Germinal center (tissue), 1 donor: ENCODE data around the gene TMOD1.

Experiments used
- DNase-seq: peaks from one replicate; pipeline ENCODE4 v3.0.0; 2012; ENCODE audit warnings: mixed read lengths, low spot score

Gene TMOD1

GRCh38 chr9:97517331-97518089 lies 16.0 kb downstream of the TMOD1 start:
- no peak for DNase-seq

GRCh38 chr9:97518166-97518908 lies 16.9 kb downstream of the TMOD1 start:
- no peak for DNase-seq

DNA sequence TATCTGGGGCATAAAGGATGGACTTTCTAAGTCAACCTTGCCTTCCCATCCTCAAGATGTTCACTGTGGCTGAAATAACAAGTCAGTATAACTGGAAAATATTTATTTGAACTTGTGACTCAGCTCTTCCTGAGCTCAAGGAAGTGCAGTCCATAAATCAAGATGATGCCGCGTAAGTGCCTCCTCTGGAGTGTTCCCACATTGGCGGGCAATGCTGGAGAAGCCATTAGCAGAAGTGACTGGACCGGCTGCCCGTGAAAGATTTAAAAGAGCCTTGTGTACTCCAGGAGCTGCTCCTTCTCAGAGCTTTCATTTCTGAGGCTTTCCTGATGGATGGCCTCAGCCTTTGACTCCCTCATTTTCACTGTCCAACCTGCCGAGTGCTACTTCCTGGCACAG lies 17.4 kb downstream of the TMOD1 start:
- DNase-seq = no peak

- DNase-seq = no peak
These were observed 18.0 kb downstream of the TMOD1 start for GRCh38 chr9:97519441-97519970.

GRCh38 chr9:97521576-97522333 lies 20.3 kb downstream of the TMOD1 start:
- DNase-seq = no peak

DNA sequence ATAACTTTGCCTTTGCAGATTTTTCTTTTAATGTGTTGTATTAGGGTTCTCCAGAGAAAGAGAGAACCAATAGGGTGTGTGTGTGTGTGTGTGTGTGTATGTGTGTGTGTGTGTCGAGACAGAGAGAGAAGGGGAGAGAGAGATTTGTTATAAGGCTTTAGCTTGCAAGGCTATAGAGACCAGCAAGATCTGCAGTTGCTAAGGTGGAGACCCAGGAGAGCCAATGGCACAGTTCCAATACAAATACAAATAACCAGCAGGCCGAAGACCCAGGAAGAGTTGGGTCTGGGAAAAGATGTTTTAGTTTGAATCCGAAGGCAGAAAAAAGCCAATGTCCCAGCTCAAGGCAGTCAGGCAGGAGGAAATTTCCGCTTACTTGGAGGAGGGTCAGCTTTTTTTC lies 23.0 kb downstream of the TMOD1 start:
- no peak for DNase-seq

GRCh38 chr9:97525451-97525850 lies 24.0 kb downstream of the TMOD1 start:
- no peak for DNase-seq

- no peak for DNase-seq
These were observed 25.6 kb downstream of the TMOD1 start for GRCh38 chr9:97526895-97527575.

DNA sequence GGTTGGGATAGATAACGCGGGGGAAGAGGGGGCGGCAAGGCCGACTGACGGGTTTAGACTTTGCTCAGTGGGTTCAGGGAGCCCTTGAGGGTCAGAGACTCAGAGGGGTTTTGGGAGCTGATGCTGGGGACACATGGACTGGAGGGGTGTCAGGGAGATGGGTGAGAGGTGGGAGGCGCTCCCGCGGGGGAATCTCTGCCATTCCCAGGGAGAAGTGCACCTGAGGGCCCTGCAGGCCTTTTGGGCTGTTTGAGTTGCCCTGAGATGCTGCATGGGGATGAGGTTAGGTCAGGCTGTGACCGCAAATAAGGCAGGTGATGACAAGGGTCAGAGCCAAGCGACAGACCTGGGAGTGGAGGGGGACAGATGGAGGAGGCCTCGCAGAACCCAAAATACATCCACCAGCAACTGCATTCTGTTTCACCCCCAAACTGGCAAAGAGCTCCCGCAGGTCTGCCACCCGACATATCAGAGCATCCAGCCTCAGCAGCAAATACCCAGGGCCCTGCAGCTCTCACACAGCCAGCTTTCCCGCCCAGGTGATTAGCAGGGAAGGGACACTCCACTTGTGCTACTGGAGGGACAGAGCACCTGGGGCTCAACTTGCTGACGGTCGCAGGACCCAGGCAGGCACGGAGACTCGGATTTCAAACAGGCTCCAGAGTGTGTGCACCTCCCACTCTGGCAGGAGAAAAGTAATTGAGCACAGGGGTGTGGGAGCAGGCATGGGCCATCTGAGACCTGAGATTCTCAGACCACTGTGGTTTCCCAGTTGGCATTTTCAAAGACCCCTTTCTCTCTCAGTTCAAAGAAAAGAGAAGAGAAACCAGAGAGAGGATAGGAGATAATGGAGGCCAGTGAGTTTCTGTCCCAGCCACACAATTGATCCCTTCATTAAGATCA lies 26.4 kb downstream of the TMOD1 start:
- no peak for DNase-seq

DNA sequence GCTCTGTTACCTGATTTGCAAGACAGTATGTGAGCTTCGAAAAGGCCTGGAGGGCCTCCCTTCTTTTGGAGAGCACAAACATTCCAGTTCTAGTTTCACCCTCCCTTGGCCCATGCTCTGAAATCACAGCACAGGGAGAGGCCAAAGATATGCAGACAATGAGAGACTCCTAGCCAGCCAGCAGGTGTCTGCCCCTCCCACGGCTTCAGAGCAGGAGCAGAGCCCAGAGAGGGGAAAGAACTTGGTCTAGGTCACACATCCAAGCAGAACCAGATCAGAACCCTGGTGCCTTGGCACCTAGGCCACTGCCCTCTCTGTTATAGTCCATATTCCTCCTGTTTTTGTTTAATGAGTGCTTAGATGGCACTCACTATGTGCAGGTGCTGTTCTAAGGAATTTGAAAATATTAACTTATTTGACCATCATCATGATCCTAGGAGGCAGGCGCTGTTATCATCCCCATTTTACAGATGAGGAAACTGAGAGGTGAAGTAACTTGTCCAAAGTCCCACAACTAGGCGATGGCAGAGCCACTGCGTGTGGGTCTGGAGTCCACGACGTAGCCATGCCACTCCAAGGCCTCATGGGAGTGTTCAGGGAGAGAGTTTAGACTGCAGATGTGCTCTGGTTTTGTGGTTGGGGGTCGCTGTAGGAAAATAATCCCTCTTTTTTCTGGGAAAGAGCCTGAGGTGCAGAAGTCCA lies 27.2 kb downstream of the TMOD1 start:
- DNase-seq = no peak

DNA sequence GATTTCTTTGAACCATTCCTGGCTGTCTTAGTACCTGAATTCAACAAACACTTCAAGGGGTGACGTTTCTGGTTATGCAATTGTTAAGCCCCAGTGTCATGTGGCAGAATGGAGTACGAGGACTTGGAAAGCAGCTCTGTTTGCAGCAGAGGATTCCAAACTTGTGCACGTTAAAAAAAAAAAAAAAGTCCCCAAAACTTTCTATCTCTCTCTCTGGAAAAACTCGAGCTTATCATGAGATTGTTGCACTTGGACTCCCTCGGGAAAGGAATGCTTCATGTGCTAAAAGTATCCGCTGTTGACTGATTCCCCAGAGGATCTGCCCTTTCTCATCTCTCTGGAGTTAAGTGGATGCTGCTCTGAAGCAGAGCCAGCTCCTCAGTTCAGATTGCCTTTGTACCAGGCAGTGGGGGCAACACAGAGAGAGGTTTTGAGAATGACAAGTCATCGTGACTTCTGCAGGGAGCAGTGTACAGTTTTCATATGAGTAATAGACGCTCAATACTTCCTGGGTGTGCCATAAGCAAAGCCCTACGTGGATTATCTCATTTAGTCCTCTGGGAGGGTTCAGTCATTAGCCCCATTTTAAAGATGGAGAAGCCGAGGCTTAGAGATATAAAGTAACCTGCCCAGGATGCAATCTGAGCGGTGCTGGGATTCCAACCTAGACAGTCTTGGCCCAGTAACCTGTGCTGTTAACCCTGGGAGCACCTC lies 28.1 kb downstream of the TMOD1 start:
- DNase-seq = no peak

GRCh38 chr9:97531888-97532376 lies 30.5 kb downstream of the TMOD1 start:
- DNase-seq = no peak

GRCh38 chr9:97534185-97534584 lies 32.7 kb downstream of the TMOD1 start:
- DNase-seq = no peak

DNA sequence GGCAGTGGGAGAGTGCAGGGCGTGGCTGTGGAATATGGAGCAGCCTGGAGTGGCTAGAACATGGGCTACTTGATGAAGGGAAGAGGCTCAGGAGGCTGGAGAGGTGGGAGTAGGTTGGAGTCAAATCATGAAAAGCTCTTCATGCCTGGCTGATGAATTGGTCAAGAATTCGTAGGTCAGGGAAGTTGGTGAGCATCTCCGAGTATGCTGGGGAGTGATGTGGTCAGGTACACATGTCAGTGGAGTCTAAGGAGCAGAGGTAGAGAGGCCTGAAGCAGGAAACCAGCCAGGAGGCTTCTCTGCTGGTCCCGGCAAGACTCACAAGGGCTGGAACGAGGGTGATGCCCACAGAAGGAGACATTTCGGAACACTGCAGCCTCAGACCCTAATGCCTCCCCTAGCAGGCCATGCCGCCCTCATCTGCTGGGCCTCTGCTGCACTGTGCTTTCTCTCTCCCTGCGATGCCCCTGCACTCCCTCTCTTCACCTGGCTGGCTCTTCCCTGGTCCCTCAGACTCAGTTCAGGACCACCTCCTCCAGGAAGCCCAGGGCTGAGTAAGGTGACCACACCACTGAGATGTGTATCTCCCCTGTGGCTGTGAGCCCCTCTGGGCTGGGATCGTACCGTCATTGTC lies 33.6 kb downstream of the TMOD1 start:
- no peak for DNase-seq

- DNase-seq = no peak
These were observed 34.3 kb downstream of the TMOD1 start for GRCh38 chr9:97535771-97536170.

DNA sequence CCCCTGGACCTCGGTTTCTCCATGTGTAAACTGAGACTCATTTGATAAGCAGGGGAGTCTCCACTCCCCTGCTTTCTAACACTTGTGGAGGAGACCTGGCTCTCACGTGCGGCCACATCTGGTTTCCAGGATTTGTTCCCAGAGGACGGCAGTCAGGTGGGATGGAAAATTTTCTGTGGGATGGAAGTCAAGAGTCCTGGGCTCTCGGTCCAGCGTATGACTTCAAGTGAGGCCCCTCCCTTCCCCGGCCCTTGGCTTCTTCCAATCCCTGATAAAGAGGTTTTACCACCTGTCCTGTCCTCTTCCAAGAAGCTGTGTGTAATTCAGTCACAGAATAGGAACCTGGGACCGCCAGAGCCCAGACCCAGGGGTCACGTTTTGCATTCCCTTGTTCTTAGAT lies 35.0 kb downstream of the TMOD1 start:
- no peak for DNase-seq

DNA sequence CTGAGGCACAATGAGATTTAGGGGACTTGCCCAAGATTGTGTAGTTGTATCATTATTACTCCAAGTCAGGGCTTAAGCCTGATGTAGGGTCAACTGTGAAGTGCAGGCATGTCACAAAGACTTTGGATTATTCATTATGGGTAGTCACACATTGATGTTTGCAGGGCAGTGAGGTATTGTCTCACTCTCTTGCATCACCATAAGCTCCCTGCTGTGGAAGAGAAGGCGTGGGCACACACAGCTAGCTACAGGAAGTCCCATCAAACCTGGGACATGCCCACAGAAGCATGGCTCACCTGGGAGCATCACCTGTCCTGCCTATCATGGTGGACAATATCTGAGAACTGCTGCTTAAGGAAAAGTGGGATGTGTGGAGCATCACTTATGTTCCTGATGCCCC lies 42.1 kb downstream of the TMOD1 start:
- no peak for DNase-seq

DNA sequence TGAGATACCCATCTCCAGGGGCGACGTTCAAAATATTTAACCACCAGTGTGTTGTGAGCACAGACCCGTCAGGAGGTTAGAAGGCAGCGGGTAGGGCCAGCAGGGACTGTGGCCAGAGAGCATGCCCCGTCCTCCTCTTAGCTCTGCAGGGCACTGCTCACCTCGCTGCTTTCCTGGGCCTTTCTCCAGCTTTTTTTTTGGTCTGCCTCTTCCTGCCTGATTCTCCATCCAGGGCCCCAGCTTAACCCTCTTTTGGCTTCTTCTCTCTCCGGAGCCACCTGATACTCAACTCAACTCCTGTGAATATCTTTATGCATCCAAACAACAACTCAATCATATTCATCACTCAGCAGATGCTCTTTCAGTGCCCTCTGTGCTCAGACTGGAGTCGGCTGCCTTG lies 44.0 kb downstream of the TMOD1 start:
- DNase-seq = no peak
